Upper lobe of left lung (tissue), 4 donors: ENCODE measurements around the gene RSPO1.

Experiments used
- CTCF ChIP-seq, 6 experiments: fragments of 450-650 bp in 4 of 6; fragments of 200-600 bp in 2 of 6; sonication (generic) in 2 of 6; IDR thresholded peaks; one replicate each; pipeline ENCODE4 v1.5.1; 2016 to 2019; ENCODE audit warnings: antibody characterized with exemption in 6 of 6
- POLR2AphosphoS5 ChIP-seq, 2 donors: sonication (generic); formaldehyde crosslinking; IDR thresholded peaks; one replicate each; pipeline ENCODE4 v1.5.1; 2017; ENCODE audit warnings: antibody characterized with exemption in 2 of 2

DNA sequence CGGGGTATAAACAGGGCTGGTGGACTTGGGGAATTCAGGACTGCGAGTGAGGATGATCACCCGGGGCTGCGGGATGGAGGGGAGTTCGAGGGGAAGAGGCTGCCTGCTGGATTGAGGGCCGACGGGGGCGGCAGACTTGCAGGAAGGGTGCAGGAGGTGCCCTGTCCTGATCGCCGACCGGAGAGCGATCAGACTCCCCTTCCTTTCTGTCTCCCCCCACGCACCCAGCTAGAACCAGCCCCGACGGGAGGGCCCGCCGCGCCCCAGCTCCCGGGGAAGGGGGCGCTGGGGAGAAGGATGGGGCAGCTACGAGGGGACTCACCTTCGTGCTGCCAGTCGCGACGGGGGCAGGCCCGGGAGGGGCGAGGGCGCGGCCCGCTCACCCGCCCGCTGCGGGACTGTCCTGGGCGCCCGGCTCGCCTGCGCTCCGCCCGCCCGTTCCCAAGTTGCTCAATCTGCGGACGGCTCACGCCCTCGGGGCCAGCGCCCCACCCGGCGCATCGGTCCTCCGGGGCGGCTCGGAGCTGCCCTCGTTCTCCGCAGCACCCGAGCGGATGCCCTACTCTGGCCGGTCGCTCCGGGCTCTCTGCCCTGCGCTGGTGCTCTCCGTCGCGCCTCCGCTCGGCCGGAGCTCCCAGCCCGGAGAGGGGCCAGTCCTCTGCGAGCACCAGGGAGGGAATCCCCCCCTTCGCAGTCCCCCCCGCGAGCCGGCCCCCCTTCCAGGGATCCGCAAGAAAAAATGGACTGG lies at the start of gene RSPO1:
- TF ChIP-seq CTCF (IDR thresholded peaks at IDR 0.05) (no peak), POLR2AphosphoS5 (IDR thresholded peaks at IDR 0.05) (no peak)
